ENCODE data around the gene ADRA1B.

The ADRA1B gene

GRCh38 chr5:159888860-159889259, 27.4 kb upstream of the ADRA1B start:
- Histone ChIP-seq H3K27me3 (ENCODE audit: insufficient read depth, low read depth) (no peaks in the 10 kb centered on the region), H3K4me2 (no peak overlapping the region), H2AFZ (ENCODE audit: low read depth) (no peak overlapping the region), H3K4me1 (ENCODE audit: low read depth, poor library complexity, severe bottlenecking) (no peaks in the 10 kb centered on the region), H3K4me3 (IDR thresholded peaks at IDR 0.05; ENCODE audit: insufficient read depth, low read depth, low read length) (no peak overlapping the region), H3K36me3 (ENCODE audit: insufficient read depth) (no peaks in the 10 kb centered on the region), H4K20me1 (ENCODE audit: insufficient read depth) (no peaks in the 10 kb centered on the region), H3K27ac (no peak overlapping the region), H3K9ac (no peak overlapping the region), H3K79me2 (ENCODE audit: insufficient read depth, low read depth) (no peaks in the 10 kb centered on the region)
- TF ChIP-seq CTCF (conservative IDR thresholded peaks at IDR 0.05; ENCODE audit: low read depth, low read length): no peak

- Histone ChIP-seq H3K27me3 (ENCODE audit: insufficient read depth, low read depth) (no peaks in the 10 kb centered on the region), H3K36me3 (ENCODE audit: insufficient read depth) (no peaks in the 10 kb centered on the region), H3K4me1 (ENCODE audit: low read depth, poor library complexity, severe bottlenecking) (no peaks in the 10 kb centered on the region), H2AFZ (ENCODE audit: low read depth) (no peak overlapping the region), H3K4me3 (IDR thresholded peaks at IDR 0.05; ENCODE audit: insufficient read depth, low read depth, low read length) (no peak overlapping the region), H4K20me1 (ENCODE audit: insufficient read depth) (no peaks in the 10 kb centered on the region), H3K9ac (no peak overlapping the region), H3K4me2 (no peak overlapping the region), H3K79me2 (ENCODE audit: insufficient read depth, low read depth) (no peaks in the 10 kb centered on the region), H3K27ac (no peak overlapping the region)
- no peak for TF ChIP-seq CTCF (conservative IDR thresholded peaks at IDR 0.05; ENCODE audit: low read depth, low read length)
Observed at GRCh38 chr5:159890141-159890540, 26.1 kb upstream of the ADRA1B start.

GRCh38 chr5:159891371-159891770, 24.9 kb upstream of the ADRA1B start:
- Histone ChIP-seq H3K4me1 (ENCODE audit: low read depth, poor library complexity, severe bottlenecking) (no peaks in the 10 kb centered on the region), H3K79me2 (ENCODE audit: insufficient read depth, low read depth) (no peaks in the 10 kb centered on the region), H3K27me3 (ENCODE audit: insufficient read depth, low read depth) (no peaks in the 10 kb centered on the region), H3K27ac (no peak overlapping the region), H3K9ac (no peak overlapping the region), H4K20me1 (ENCODE audit: insufficient read depth) (no peaks in the 10 kb centered on the region), H3K4me3 (IDR thresholded peaks at IDR 0.05; ENCODE audit: insufficient read depth, low read depth, low read length) (no peak overlapping the region), H2AFZ (ENCODE audit: low read depth) (no peak overlapping the region), H3K36me3 (ENCODE audit: insufficient read depth) (no peaks in the 10 kb centered on the region), H3K4me2 (no peak overlapping the region)
- no peak for TF ChIP-seq CTCF (conservative IDR thresholded peaks at IDR 0.05; ENCODE audit: low read depth, low read length)

GRCh38 chr5:159893040-159893695, 23.1 kb upstream of the ADRA1B start:
- H3K4me1 ChIP-seq (ENCODE audit: low read depth, poor library complexity, severe bottlenecking): no peaks in the 10 kb centered on the region
- H4K20me1 ChIP-seq (ENCODE audit: insufficient read depth): no peaks in the 10 kb centered on the region
- no peaks in the 10 kb centered on the region for H3K27me3 ChIP-seq (ENCODE audit: insufficient read depth, low read depth)
- TF ChIP-seq CTCF (conservative IDR thresholded peaks at IDR 0.05; ENCODE audit: low read depth, low read length): no peak
- no peak overlapping the region for H3K27ac ChIP-seq
- no peaks in the 10 kb centered on the region for H3K79me2 ChIP-seq (ENCODE audit: insufficient read depth, low read depth)
- H3K36me3 ChIP-seq (ENCODE audit: insufficient read depth): no peaks in the 10 kb centered on the region
- H2AFZ ChIP-seq (ENCODE audit: low read depth): no peak overlapping the region
- no peak overlapping the region for H3K4me2 ChIP-seq
- no peak overlapping the region for H3K9ac ChIP-seq
- no peak overlapping the region for H3K4me3 ChIP-seq (IDR thresholded peaks at IDR 0.05; ENCODE audit: insufficient read depth, low read depth, low read length)

All from KMS-11 (cell line).